ENCODE results near the gene SLIT3.

DNA sequence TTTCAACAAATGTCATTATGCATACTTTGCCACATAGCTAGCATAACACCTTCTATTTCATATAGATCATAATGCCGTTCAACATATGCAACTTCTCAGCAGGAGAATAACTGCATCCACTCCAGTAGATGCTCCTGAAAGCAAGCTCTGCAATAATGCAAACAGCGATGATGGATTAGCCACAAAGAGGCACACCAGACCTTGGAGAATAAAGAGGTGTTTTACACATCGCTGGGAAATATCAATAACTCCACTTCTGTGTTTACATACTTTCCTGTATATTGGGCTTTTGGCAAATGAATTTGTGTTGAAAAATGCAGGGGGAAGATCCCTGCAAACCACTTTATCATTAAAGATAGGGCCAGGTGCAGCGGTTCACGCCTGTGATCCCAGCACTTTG lies 450.3 kb downstream of the SLIT3 start:
- TF ChIP-seq EGR1 (IDR thresholded peaks at IDR 0.05; ENCODE audit: low read depth) (no peak), ZBTB33 (IDR thresholded peaks at IDR 0.05; ENCODE audit: extremely low read depth, insufficient replicate concordance, low read length) (no peak), SP1 (IDR thresholded peaks at IDR 0.05; ENCODE audit: low read depth) (no peak), CTCF (IDR thresholded peaks at IDR 0.05 in 2 of 3, conservative IDR thresholded peaks at IDR 0.05 in 1 of 3; ENCODE audit: borderline replicate concordance in 1 of 3, insufficient read depth in 1 of 3, low read depth in 2 of 3, low read length in 2 of 3) (no peak), POLR2AphosphoS5 (IDR thresholded peaks at IDR 0.05; ENCODE audit: low read depth, low read length) (no peak), ELF1 (IDR thresholded peaks at IDR 0.05; ENCODE audit: borderline replicate concordance, low read depth) (no peak), CEBPB (IDR thresholded peaks at IDR 0.05; ENCODE audit: low read depth) (no peak), POLR2A (IDR thresholded peaks at IDR 0.05; ENCODE audit: borderline replicate concordance, extremely low read depth, insufficient read depth, insufficient read length) (no peak), YY1 (IDR thresholded peaks at IDR 0.05; ENCODE audit: extremely low read depth, insufficient replicate concordance, low read depth, low read length) (no peak)

Measured in HCT116 (cell line).